PC-9 (cell line): ENCODE measurements around the gene AGAP1.

Source experiments
- CTCF ChIP-seq: fragments of 200-600 bp; sonication (generic); conservative IDR thresholded peaks from 2 replicates; pipeline ENCODE4 v1.6.1; 2017; ENCODE audit warnings: mixed run types, antibody characterized with exemption, mild to moderate bottlenecking, moderate library complexity
- EZH2 ChIP-seq: fragments of 200-600 bp; sonication (generic); IDR thresholded peaks from 2 replicates; pipeline ENCODE4 v1.8.0; 2017; ENCODE audit warnings: antibody characterized with exemption, low read depth

- TF ChIP-seq CTCF (no peak), EZH2 (no peak)
These were observed 415.0 kb downstream of the AGAP1 start for GRCh38 chr2:235908826-235909225.
